HS-27A (cell line): ENCODE data around the gene ALKBH5.

Experiments
- DNase-seq: peaks from one replicate; pipeline ENCODE4 v3.0.0-alpha.2; 2012; ENCODE audit warnings: low read depth, missing footprints

Gene ALKBH5

GRCh38 chr17:18183334-18184142, at the start of gene ALKBH5:
ALKBH5 (plus strand) TSS chr17:18183828; CDS start chr17:18184244, 416 bp downstream.
- peak; percentile 99 for DNase-seq

GRCh38 chr17:18136357-18136756, 47.3 kb upstream of the ALKBH5 start:
- no peak for DNase-seq

GRCh38 chr17:18138065-18138749, 45.4 kb upstream of the ALKBH5 start:
- DNase-seq: no peak

GRCh38 chr17:18139092-18139491, 44.5 kb upstream of the ALKBH5 start:
- no peak for DNase-seq

GRCh38 chr17:18139498-18139897, 44.1 kb upstream of the ALKBH5 start:
- no peak for DNase-seq

- DNase-seq: no peak
Observed at GRCh38 chr17:18139949-18140348, 43.7 kb upstream of the ALKBH5 start.

- no peak for DNase-seq
Observed at GRCh38 chr17:18140648-18141047, 43.0 kb upstream of the ALKBH5 start.

- DNase-seq: peak; percentile 51
Observed at GRCh38 chr17:18141210-18141803, 42.3 kb upstream of the ALKBH5 start.

- no peak for DNase-seq
Observed at GRCh38 chr17:18142417-18142816, 41.2 kb upstream of the ALKBH5 start.

- no peak for DNase-seq
Observed at GRCh38 chr17:18143044-18143936, 40.3 kb upstream of the ALKBH5 start.

GRCh38 chr17:18144261-18144660, 39.4 kb upstream of the ALKBH5 start:
- no peak for DNase-seq

GRCh38 chr17:18144855-18145254, 38.8 kb upstream of the ALKBH5 start:
- DNase-seq: no peak

- no peak for DNase-seq
Observed at GRCh38 chr17:18145811-18146210, 37.8 kb upstream of the ALKBH5 start.

- no peak for DNase-seq
Observed at GRCh38 chr17:18146259-18146658, 37.4 kb upstream of the ALKBH5 start.

- DNase-seq: no peak
Observed at GRCh38 chr17:18146980-18147379, 36.6 kb upstream of the ALKBH5 start.

- no peak for DNase-seq
Observed at GRCh38 chr17:18148586-18148985, 35.0 kb upstream of the ALKBH5 start.

- DNase-seq: no peak
Observed at GRCh38 chr17:18151290-18151689, 32.3 kb upstream of the ALKBH5 start.

GRCh38 chr17:18155179-18155578, 28.4 kb upstream of the ALKBH5 start:
- no peak for DNase-seq

GRCh38 chr17:18156171-18156975, 27.3 kb upstream of the ALKBH5 start:
- no peak for DNase-seq

GRCh38 chr17:18156976-18157280, 26.7 kb upstream of the ALKBH5 start:
- no peak for DNase-seq

- DNase-seq: no peak
Observed at GRCh38 chr17:18157354-18157985, 26.2 kb upstream of the ALKBH5 start.
